ENCODE data around the gene TACC2.

DNA sequence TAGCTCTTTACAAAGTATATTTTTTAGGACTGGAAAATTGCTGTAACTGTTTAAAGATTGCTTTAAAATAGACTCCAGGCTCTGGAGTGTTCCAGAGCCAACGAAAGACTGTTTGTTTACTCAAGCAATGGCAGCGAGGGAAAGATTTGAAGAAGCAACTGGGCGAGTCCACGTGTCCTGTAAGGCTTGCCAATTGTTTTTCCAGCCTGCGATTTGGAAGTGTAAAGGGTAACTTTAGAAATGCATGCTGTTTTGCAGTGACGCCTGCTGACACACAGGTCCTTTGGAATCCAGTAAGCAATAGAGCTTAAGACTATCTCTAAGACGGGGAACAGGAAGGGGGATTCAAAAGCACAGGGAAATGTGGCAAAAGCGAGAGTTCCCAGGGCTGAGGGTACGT lies 55.8 kb downstream of the TACC2 start:
- no peak for TF ChIP-seq CTCF (IDR thresholded peaks at IDR 0.05; ENCODE audit: insufficient read depth, low read depth, low read length)
- TF ChIP-seq EZH2 (IDR thresholded peaks at IDR 0.05; ENCODE audit: insufficient read depth, low read length) = no peak

All from astrocyte (in vitro differentiated cells and primary cell).